ENCODE results near the gene RALB. TPM values are rescaled to one million over a fixed set of nuclear protein-coding genes. Genes with fewer than 3 reads are reported as not detected.

RALB gene
- total RNA-seq, 3 donors from 2014 or later = 36.1 to 59.8 (median 38.5) TPM

- intact Hi-C loops (cut with DNase I; ENCODE audit: low total_unique reads) = no loop called here
- Histone ChIP-seq H3K36me3 (no peaks in the 10 kb centered on the region), H3K4me1 (no peaks in the 10 kb centered on the region), H3K9me3 (no peaks in the 10 kb centered on the region), H3K4me3 (no peak overlapping the region), H3K27me3 (no peaks in the 10 kb centered on the region), H3K27ac (no peak overlapping the region)
- no peak for TF ChIP-seq POLR2AphosphoS5 (IDR thresholded peaks at IDR 0.05)
- TF ChIP-seq CTCF (IDR thresholded peaks at IDR 0.05) = no peak
- no peak for TF ChIP-seq POLR2A (IDR thresholded peaks at IDR 0.05)
- no peak for DNase-seq (ENCODE audit: low spot score in 2 of 2)
These were observed 23.2 kb downstream of the RALB start for GRCh38 chr2:120275617-120276400.

- intact Hi-C loops (cut with DNase I; ENCODE audit: low total_unique reads) = no loop called here
- DNase-seq (ENCODE audit: low spot score in 2 of 2) = no peak
- Histone ChIP-seq H3K27me3 (no peaks in the 10 kb centered on the region), H3K4me1 (no peaks in the 10 kb centered on the region), H3K27ac (no peak overlapping the region), H3K9me3 (no peaks in the 10 kb centered on the region), H3K4me3 (no peak overlapping the region), H3K36me3 (no peaks in the 10 kb centered on the region)
- TF ChIP-seq POLR2A (IDR thresholded peaks at IDR 0.05) = no peak
- TF ChIP-seq CTCF (IDR thresholded peaks at IDR 0.05) = no peak
- no peak for TF ChIP-seq POLR2AphosphoS5 (IDR thresholded peaks at IDR 0.05)
These were observed 25.0 kb downstream of the RALB start for GRCh38 chr2:120277505-120278205.

- H3K27ac ChIP-seq = no peak overlapping the region
These were observed 26.2 kb downstream of the RALB start for GRCh38 chr2:120278901-120279300.

GRCh38 chr2:120279708-120280107 lies 27.1 kb downstream of the RALB start:
- H3K9me3 ChIP-seq = no peaks in the 10 kb centered on the region
- H3K4me1 ChIP-seq = no peaks in the 10 kb centered on the region
- no peak for DNase-seq (ENCODE audit: low spot score in 2 of 2)
- no peak overlapping the region for H3K4me3 ChIP-seq
- no peak overlapping the region for H3K27ac ChIP-seq
- H3K36me3 ChIP-seq = no peaks in the 10 kb centered on the region
- TF ChIP-seq POLR2AphosphoS5 (IDR thresholded peaks at IDR 0.05) (no peak), CTCF (IDR thresholded peaks at IDR 0.05) (no peak), POLR2A (IDR thresholded peaks at IDR 0.05) (no peak)
- intact Hi-C loops (cut with DNase I; ENCODE audit: low total_unique reads) = no loop called here
- H3K27me3 ChIP-seq = no peaks in the 10 kb centered on the region

More at GRCh38 chr2:120278901-120279300, 26.2 kb downstream of the RALB start:
- no peaks in the 10 kb centered on the region for H3K4me1 ChIP-seq
- TF ChIP-seq POLR2A (IDR thresholded peaks at IDR 0.05) (no peak), CTCF (IDR thresholded peaks at IDR 0.05) (no peak), POLR2AphosphoS5 (IDR thresholded peaks at IDR 0.05) (no peak)
- H3K4me3 ChIP-seq = peak overlapping the region in 1 of 3 donors; percentile 15
- DNase-seq (ENCODE audit: low spot score in 2 of 2) = no peak
- intact Hi-C loops (cut with DNase I; ENCODE audit: low total_unique reads) = no loop called here
- H3K36me3 ChIP-seq = no peaks in the 10 kb centered on the region
- H3K9me3 ChIP-seq = no peaks in the 10 kb centered on the region
- no peaks in the 10 kb centered on the region for H3K27me3 ChIP-seq

- TF ChIP-seq POLR2AphosphoS5 (IDR thresholded peaks at IDR 0.05) = no peak
- peak in 1 of 3 donors; percentile 5 for TF ChIP-seq CTCF (IDR thresholded peaks at IDR 0.05)
- DNase-seq (ENCODE audit: low spot score in 2 of 2) = no peak
- intact Hi-C loops (cut with DNase I; ENCODE audit: low total_unique reads) = no loop called here
- no peaks in the 10 kb centered on the region for H3K4me1 ChIP-seq
- no peaks in the 10 kb centered on the region for H3K9me3 ChIP-seq
- no peaks in the 10 kb centered on the region for H3K36me3 ChIP-seq
- no peaks in the 10 kb centered on the region for H3K27me3 ChIP-seq
- no peak overlapping the region for H3K27ac ChIP-seq
- H3K4me3 ChIP-seq = no peak overlapping the region
These were observed 31.0 kb downstream of the RALB start for GRCh38 chr2:120283649-120284048.
